Measurements from ENCODE around the gene MAGEB4.

DNA sequence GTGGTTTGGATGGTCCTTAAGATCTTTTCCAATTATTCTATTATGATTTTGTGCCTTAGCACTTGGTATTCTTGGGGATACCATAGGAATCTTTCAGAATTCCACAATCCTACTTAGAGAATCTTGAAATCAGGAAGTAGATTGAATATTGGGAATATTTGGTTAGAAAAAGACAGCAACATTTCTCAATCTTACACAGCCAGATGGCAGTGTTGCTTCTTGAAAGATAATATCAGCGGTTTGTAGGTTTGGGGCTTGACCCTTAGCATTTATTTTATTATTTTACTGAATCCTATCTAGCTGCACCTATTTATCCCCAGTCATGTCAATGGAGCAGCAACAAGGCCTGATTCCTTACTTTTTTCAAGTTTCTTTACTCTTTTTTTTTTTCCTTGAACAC, 33.7 kb downstream of the MAGEB4 start:
- TF ChIP-seq, protein P1, sequence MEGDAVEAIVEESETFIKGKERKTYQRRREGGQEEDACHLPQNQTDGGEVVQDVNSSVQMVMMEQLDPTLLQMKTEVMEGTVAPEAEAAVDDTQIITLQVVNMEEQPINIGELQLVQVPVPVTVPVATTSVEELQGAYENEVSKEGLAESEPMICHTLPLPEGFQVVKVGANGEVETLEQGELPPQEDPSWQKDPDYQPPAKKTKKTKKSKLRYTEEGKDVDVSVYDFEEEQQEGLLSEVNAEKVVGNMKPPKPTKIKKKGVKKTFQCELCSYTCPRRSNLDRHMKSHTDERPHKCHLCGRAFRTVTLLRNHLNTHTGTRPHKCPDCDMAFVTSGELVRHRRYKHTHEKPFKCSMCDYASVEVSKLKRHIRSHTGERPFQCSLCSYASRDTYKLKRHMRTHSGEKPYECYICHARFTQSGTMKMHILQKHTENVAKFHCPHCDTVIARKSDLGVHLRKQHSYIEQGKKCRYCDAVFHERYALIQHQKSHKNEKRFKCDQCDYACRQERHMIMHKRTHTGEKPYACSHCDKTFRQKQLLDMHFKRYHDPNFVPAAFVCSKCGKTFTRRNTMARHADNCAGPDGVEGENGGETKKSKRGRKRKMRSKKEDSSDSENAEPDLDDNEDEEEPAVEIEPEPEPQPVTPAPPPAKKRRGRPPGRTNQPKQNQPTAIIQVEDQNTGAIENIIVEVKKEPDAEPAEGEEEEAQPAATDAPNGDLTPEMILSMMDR (IDR thresholded peaks at IDR 0.05; ENCODE audit: poor library complexity), result peak; percentile 48
- no peak for TF ChIP-seq EZH2 (IDR thresholded peaks at IDR 0.05; ENCODE audit: borderline replicate concordance)
- no peak for TF ChIP-seq EZH2phosphoT487 (IDR thresholded peaks at IDR 0.05; ENCODE audit: low read depth, severe bottlenecking, unreplicated experiment)
